Activated T-cell treated with anti-CD3 and anti-CD28 coated beads, Interleukin-2, amount 50 U/mL, for 24 hours (primary cell): ENCODE measurements around the gene SLC6A9.

ENCODE experiments used
- DNase-seq: peaks from one replicate; pipeline ENCODE4 v3.0.0-alpha.2; 2020
- H3K27ac Mint-ChIP-seq: 2 replicates; pipeline ENCODE4 v1.8.0; 2020; ENCODE audit warnings: mild to moderate bottlenecking, mixed read lengths
- H3K27me3 Mint-ChIP-seq: 2 replicates; pipeline ENCODE4 v1.8.0; 2020; ENCODE audit warnings: mixed read lengths
- H3K36me3 Mint-ChIP-seq: 2 replicates; pipeline ENCODE4 v1.8.0; 2020; ENCODE audit warnings: low read depth, mixed read lengths
- H3K4me1 Mint-ChIP-seq: 2 replicates; pipeline ENCODE4 v1.8.0; 2020; ENCODE audit warnings: low read depth, mixed read lengths
- H3K4me3 Mint-ChIP-seq: 2 replicates; pipeline ENCODE4 v1.8.0; 2020; ENCODE audit warnings: mild to moderate bottlenecking, moderate library complexity, mixed read lengths
- H3K9me3 Mint-ChIP-seq: 2 replicates; pipeline ENCODE4 v1.8.0; 2020; ENCODE audit warnings: mixed read lengths

The SLC6A9 gene

DNA sequence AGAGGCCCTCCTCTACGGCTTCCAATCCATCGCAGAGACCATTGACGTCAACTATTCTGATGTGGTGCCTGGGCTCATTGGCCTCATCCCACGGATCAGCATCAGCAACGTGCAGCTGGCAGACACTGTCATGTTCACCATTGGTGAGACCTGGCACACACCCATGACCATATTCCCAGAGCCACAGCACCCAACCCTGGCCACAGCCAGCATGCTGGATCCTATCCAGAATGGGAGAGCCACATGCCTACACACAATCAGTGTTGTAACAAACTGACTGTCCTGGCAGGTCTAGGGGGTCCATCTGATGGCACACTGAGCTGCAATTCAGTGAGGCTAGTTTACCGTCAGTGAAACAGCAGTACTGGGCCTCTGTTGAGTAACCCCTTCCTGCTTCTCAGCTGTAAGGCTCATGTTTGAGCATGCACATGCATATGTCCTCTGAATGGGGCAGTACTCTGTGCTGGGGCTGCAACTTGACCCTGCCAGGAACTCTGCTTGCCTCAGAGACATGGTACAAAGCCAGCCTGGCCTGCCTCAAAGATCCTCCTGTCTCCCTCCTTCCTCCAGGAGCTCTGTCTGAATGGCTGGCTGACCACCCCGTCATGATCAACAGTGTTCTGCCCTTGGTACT is 73.7 kb downstream of the SLC6A9 start:
- no peak overlapping the region for H3K27ac Mint-ChIP-seq
- no peak overlapping the region for H3K4me3 Mint-ChIP-seq
- DNase-seq: no peak
- H3K36me3 Mint-ChIP-seq: peaks cover 52% of the 10 kb centered on the region
- no peaks in the 10 kb centered on the region for H3K9me3 Mint-ChIP-seq
- no peaks in the 10 kb centered on the region for H3K27me3 Mint-ChIP-seq
- H3K4me1 Mint-ChIP-seq: no peaks in the 10 kb centered on the region

DNA sequence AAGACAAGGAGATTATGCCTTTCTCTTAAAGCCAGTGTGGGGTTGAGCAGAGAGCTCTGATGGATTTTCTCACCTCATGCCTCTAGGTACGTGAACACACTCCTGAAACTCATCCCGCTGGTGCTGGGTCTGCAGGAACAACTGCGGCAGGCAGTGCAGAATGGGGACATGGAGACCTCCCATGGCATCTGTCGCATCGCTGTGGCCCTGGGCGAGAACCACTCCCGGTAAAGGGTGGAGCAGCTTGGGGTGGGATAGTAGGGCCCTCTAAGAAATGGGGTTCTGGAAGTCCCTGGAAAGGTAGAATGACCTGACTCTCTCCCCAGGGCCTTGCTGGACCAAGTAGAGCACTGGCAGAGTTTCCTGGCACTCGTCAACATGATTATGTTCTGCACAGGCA is 75.0 kb downstream of the SLC6A9 start:
- Mint-ChIP-seq H3K27ac (no peak overlapping the region), H3K27me3 (no peaks in the 10 kb centered on the region), H3K9me3 (no peaks in the 10 kb centered on the region), H3K4me3 (no peak overlapping the region), H3K4me1 (peaks cover 4% of the 10 kb centered on the region), H3K36me3 (peaks cover 46% of the 10 kb centered on the region)
- no peak for DNase-seq

DNA sequence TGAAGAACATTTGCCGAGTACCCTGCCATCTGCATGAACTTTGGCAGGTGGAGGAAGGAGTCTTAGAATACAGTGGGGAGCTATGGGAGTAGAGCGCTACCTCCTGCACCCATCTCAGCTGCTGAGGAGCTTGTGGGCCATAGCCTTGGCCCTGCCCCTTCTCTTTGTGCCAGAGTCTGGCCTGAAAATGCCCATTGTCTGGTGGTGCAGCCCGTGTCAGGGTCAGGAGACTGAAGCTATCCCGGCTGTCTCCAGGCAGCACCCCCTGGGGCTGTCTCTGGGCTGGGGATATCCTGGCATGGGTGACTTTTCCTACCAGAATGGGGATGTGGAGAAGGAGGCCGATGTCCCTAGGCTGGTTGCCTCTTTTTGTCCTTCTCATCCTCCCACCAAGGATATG is 77.2 kb downstream of the SLC6A9 start:
- no peak for DNase-seq
- H3K27me3 Mint-ChIP-seq: no peaks in the 10 kb centered on the region
- H3K9me3 Mint-ChIP-seq: no peaks in the 10 kb centered on the region
- no peak overlapping the region for H3K27ac Mint-ChIP-seq
- H3K4me3 Mint-ChIP-seq: no peak overlapping the region
- peaks cover 20% of the 10 kb centered on the region for H3K4me1 Mint-ChIP-seq
- peaks cover 58% of the 10 kb centered on the region for H3K36me3 Mint-ChIP-seq

DNA sequence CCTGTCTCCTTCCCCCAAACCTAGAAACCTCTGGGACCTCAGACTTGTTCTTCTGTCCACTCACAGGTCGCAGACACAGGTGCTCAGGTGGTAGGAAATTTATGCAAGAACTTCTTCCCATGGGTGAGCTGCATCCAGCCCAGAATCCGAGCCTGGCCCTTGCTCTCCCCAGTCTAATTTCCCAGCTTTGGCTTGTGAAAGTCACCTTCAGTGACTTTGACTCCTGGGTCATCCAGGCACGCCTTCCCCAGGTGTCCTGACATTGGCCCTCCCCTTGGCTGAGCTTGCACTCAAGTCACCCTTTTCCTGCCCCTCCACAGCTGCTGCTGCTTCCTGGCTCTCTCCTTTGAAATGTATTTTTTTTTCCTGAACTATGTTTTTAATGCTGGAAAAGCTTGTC is 77.9 kb downstream of the SLC6A9 start:
- H3K4me3 Mint-ChIP-seq: no peak overlapping the region
- peaks cover 26% of the 10 kb centered on the region for H3K4me1 Mint-ChIP-seq
- peaks cover 53% of the 10 kb centered on the region for H3K36me3 Mint-ChIP-seq
- H3K27ac Mint-ChIP-seq: no peak overlapping the region
- DNase-seq: no peak
- no peaks in the 10 kb centered on the region for H3K9me3 Mint-ChIP-seq
- no peaks in the 10 kb centered on the region for H3K27me3 Mint-ChIP-seq

DNA sequence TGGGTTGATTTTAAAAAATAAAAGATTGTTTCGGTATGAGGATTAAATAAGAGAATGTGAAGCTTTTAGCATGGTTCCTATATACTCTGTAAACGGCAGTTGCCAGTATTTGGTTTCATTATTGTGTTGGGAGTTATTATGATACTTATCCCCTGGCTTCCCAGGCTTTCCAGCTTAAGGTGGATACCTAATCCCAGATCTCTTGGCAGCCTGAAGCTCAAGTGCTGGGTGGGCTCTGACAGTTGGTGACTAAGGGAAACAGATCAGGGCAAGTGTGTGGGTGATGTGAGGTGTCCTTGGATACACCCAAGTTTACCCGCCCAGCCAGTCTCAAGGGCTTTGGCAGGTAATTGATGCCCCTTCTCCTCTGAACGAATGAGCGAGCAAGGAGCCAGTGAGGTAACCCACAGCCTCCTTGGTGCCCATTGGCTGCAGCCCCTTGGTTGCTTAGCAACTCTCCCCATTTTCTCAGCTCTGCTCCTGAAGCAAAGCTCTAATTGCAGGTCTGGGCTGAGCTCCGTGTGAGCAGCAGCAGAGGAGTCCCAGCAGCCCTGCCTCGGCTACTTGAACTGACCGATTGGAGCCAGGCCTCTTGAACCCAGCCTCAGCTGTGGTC is 78.4 kb downstream of the SLC6A9 start:
- H3K27ac Mint-ChIP-seq: no peak overlapping the region
- H3K4me3 Mint-ChIP-seq: no peak overlapping the region
- no peaks in the 10 kb centered on the region for H3K9me3 Mint-ChIP-seq
- no peak for DNase-seq
- no peaks in the 10 kb centered on the region for H3K27me3 Mint-ChIP-seq
- peaks cover 31% of the 10 kb centered on the region for H3K4me1 Mint-ChIP-seq
- H3K36me3 Mint-ChIP-seq: peaks cover 48% of the 10 kb centered on the region

DNA sequence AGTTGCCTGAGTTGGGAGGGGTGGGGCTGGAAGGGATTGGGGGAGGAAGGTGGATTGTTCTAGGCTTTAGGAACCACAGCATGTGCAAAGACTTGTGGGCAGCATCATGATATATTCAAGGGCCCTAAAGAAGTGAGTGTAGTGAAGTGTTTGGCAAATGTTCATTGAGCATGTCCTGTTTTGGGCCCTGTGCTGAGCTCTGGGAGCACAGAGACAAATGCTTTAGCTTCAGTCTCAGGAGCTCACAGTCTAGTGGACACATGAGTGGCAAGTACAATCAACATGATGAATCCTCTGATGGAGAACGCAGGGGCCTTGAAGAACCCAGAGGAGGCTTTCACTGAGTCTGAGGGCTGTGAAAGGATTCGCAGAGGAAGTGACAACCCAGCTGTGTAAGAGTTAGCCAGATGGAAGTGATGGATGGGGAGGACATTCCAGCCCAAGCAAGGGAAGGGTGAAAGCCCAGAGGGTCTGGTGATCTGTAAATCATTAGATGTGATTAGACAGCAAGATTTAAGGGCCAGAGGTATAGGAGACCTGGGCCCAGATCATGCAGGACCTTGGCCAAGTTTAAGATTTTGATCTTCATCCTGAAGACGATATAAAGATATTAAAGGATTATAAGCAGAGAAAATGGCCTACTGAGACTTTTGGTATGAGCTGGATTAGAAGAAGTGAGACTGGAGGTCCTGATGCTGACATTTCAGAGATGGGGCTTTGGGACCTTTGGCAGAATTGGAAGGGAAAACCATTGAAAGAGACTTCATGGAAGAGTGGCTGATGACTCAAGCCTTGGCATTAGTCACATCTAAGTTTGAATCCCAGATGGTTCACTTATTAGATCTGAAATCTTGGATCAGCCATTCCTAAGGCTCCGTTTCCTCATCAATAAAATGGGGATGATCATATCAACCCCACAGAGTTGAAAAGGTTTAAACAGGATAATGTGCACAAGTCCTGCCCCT is 80.0 kb downstream of the SLC6A9 start:
- Mint-ChIP-seq H3K4me1 (peaks cover 36% of the 10 kb centered on the region), H3K27me3 (no peaks in the 10 kb centered on the region), H3K27ac (no peak overlapping the region), H3K9me3 (no peaks in the 10 kb centered on the region), H3K4me3 (no peak overlapping the region), H3K36me3 (peaks cover 39% of the 10 kb centered on the region)
- DNase-seq: no peak

DNA sequence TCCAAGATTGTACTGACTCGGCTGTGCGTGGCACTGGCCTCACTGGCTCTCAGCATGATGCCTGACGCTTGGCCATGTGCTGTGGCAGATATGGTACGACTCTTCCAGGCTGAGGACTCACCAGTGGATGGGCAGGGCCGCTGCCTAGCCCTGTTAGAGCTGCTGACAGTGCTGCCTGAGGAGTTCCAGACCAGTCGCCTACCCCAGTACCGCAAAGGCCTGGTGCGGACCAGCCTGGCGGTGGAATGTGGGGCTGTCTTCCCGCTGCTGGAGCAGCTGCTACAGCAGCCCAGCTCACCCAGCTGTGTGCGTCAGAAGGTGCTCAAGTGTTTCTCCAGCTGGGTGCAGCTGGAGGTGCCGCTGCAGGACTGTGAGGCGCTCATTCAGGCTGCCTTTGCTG is 81.6 kb downstream of the SLC6A9 start:
- H3K4me1 Mint-ChIP-seq: peaks cover 52% of the 10 kb centered on the region
- H3K27me3 Mint-ChIP-seq: no peaks in the 10 kb centered on the region
- DNase-seq: no peak
- no peak overlapping the region for H3K4me3 Mint-ChIP-seq
- H3K9me3 Mint-ChIP-seq: no peaks in the 10 kb centered on the region
- H3K27ac Mint-ChIP-seq: no peak overlapping the region
- peaks cover 46% of the 10 kb centered on the region for H3K36me3 Mint-ChIP-seq

DNA sequence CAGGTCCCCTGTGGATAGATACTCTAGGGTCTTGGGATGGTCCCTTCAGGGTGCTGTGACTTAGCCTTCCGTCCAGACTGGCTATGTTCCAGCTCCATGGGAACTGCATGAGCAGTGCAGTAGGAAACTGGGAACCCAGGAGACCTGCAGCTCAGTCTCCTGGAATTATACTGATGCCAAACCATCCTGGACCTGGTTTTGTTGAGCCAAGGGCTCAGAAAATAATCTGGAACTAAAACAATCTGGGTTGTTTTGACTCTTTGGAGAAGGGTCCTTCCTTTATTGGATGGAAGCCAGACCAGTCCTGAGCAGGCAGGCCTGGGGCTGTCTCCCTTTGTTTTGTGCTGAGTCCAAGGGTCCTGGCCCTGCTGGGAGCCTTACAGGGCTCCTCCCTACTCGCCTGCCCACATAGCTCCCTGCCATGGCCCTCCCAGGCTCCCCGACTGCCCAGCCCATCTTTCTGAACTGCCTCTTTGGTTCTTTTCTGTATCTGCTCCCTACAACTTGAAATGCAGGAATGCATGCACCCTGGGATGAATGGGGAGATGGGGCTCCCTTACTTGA is 83.3 kb downstream of the SLC6A9 start:
- peaks cover 59% of the 10 kb centered on the region for H3K4me1 Mint-ChIP-seq
- H3K9me3 Mint-ChIP-seq: no peaks in the 10 kb centered on the region
- peaks cover 53% of the 10 kb centered on the region for H3K36me3 Mint-ChIP-seq
- no peak for DNase-seq
- peak overlapping the region; percentile 94 for H3K4me3 Mint-ChIP-seq
- peak overlapping the region; percentile 98 for H3K27ac Mint-ChIP-seq
- no peaks in the 10 kb centered on the region for H3K27me3 Mint-ChIP-seq

DNA sequence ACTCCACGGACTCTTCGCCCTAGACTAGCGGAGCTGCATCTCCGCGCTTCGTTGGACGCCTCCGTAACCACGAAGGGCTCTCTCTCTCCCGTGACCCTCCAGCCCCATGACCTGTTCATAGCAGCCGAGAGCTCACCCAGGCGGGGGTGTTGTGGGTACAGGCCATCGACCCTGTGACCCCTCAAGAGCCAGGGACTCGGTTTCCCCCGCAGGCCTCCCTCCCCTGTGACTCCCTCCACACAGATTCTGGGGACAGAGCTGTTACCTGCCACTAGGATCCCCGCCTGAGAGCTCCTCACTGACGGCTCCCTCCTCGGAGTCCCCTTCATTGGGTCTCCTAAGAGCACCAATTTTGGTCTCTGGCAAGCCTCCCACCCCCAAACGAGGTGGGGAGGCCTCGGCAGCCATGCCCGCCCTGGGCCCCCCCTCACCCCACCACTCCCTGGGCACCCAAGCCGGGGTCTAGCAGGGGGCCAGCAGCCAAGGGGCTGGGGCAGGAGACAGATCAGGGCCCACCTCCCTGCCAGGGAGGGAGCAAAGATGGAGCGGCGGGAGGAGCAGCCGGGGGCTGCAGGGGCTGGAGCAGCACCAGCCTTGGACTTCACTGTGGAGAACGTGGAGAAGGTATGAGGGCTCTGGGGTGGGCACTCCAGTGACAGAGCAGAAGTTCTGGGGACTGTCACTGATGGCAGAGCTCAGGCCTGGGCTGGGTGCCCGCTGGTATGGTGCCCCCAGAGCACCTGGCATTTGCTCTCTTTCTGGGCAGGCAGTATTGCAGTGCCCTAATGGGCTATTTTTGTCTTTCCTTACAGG is 84.0 kb downstream of the SLC6A9 start:
- Mint-ChIP-seq H3K27ac (peak overlapping the region; percentile 98), H3K4me1 (peaks cover 62% of the 10 kb centered on the region), H3K27me3 (no peaks in the 10 kb centered on the region), H3K9me3 (no peaks in the 10 kb centered on the region), H3K36me3 (peaks cover 59% of the 10 kb centered on the region), H3K4me3 (peak overlapping the region; percentile 94)
- DNase-seq: no peak
